Stomach smooth muscle (tissue), 2 donors: Measurements from ENCODE around the gene NUDT8.
A peak's percentile ranks its signal among the peaks of the same experiment; 100 is the strongest.
"Not testable (repeated sequence)": the region's sequence is repeated elsewhere in the genome, so short reads cannot be mapped to it uniquely, and the experiment has no call there.

Experiments
- H3K27ac ChIP-seq: one replicate; pipeline ENCODE4 v1.7.0; 2013; ENCODE audit warnings: mild to moderate bottlenecking, low read length, inconsistent platforms
- H3K27me3 ChIP-seq, 2 donors: one replicate each; pipeline ENCODE4 v1.7.0; 2013; ENCODE audit warnings: low read length in 2 of 2; ENCODE audit not compliant: insufficient read depth in 2 of 2, control insufficient read depth in 1 of 2
- H3K36me3 ChIP-seq, 2 donors: one replicate each; pipeline ENCODE4 v1.7.0; 2013; ENCODE audit warnings: low read length in 2 of 2; ENCODE audit not compliant: control insufficient read depth in 2 of 2, insufficient read depth in 2 of 2
- H3K4me1 ChIP-seq: one replicate; pipeline ENCODE4 v1.7.0; 2013; ENCODE audit warnings: low read length; ENCODE audit not compliant: control insufficient read depth, insufficient read depth
- H3K4me3 ChIP-seq, 2 donors: one replicate each; pipeline ENCODE4 v1.7.0; 2013; ENCODE audit warnings: low read length in 2 of 2
- H3K9ac ChIP-seq, 2 donors: one replicate each; pipeline ENCODE4 v1.7.0; 2013; ENCODE audit warnings: low read length in 2 of 2, mild to moderate bottlenecking in 1 of 2
- H3K9me3 ChIP-seq, 2 donors: one replicate each; pipeline ENCODE4 v1.7.0; 2013; ENCODE audit warnings: low read length in 2 of 2; ENCODE audit not compliant: control insufficient read depth in 2 of 2
- donor health status: healthy.
- donor health status: Pancreatic carcinoma.

The NUDT8 gene

GRCh38 chr11:67597458-67597857 is 32.3 kb downstream of the NUDT8 start:
- not testable (repeated sequence) for H3K4me1 ChIP-seq, H3K27ac ChIP-seq, H3K36me3 ChIP-seq, H3K9ac ChIP-seq, H3K27me3 ChIP-seq, H3K9me3 ChIP-seq, H3K4me3 ChIP-seq

GRCh38 chr11:67596753-67597300 is 32.9 kb downstream of the NUDT8 start:
- no peaks in the 10 kb centered on the region for H3K4me1 ChIP-seq
- no peaks in the 10 kb centered on the region for H3K36me3 ChIP-seq
- no peak overlapping the region for H3K27ac ChIP-seq
- no peak overlapping the region for H3K9ac ChIP-seq
- no peak overlapping the region for H3K4me3 ChIP-seq
- peaks cover 0 to 3% of the 10 kb centered on the region in 2 donors for H3K27me3 ChIP-seq
- no peaks in the 10 kb centered on the region for H3K9me3 ChIP-seq

- no peak overlapping the region for H3K4me3 ChIP-seq
- no peak overlapping the region for H3K27ac ChIP-seq
- no peak overlapping the region for H3K9ac ChIP-seq
- H3K4me1 ChIP-seq, result no peaks in the 10 kb centered on the region
- H3K36me3 ChIP-seq, result no peaks in the 10 kb centered on the region
- no peaks in the 10 kb centered on the region for H3K9me3 ChIP-seq
- H3K27me3 ChIP-seq, result no peaks in the 10 kb centered on the region
Observed at GRCh38 chr11:67594480-67594879, 35.3 kb downstream of the NUDT8 start.

GRCh38 chr11:67593565-67593905 is 36.2 kb downstream of the NUDT8 start:
- no peak overlapping the region for H3K4me3 ChIP-seq
- no peaks in the 10 kb centered on the region for H3K36me3 ChIP-seq
- H3K27ac ChIP-seq, result no peak overlapping the region
- no peak overlapping the region for H3K9ac ChIP-seq
- no peaks in the 10 kb centered on the region for H3K4me1 ChIP-seq
- no peaks in the 10 kb centered on the region for H3K9me3 ChIP-seq
- H3K27me3 ChIP-seq, result no peaks in the 10 kb centered on the region

- Histone ChIP-seq H3K4me1 (no peaks in the 10 kb centered on the region), H3K27ac (no peak overlapping the region)
Observed at GRCh38 chr11:67592880-67593564, 36.7 kb downstream of the NUDT8 start.

GRCh38 chr11:67588899-67589415 is 40.8 kb downstream of the NUDT8 start:
- H3K27me3 ChIP-seq, H3K9me3 ChIP-seq, H3K27ac ChIP-seq, H3K9ac ChIP-seq, H3K4me3 ChIP-seq: not testable (repeated sequence)
- Histone ChIP-seq H3K4me1 (peaks cover 16% of the 10 kb centered on the region), H3K36me3 (peaks cover 9 to 12% of the 10 kb centered on the region in 2 donors)

More at GRCh38 chr11:67592880-67593564, 36.7 kb downstream of the NUDT8 start:
- Histone ChIP-seq H3K9ac (no peak overlapping the region), H3K27me3 (no peaks in the 10 kb centered on the region), H3K36me3 (peaks cover under 1 to 3% of the 10 kb centered on the region in 2 donors), H3K9me3 (no peaks in the 10 kb centered on the region), H3K4me3 (no peak overlapping the region)

GRCh38 chr11:67588136-67588503 is 41.6 kb downstream of the NUDT8 start:
- H3K9ac ChIP-seq, result peak overlapping the region in 1 of 2 donors; percentile 21
- H3K36me3 ChIP-seq, result peaks cover 9 to 12% of the 10 kb centered on the region in 2 donors
- H3K27ac ChIP-seq, result no peak overlapping the region
- no peaks in the 10 kb centered on the region for H3K27me3 ChIP-seq
- H3K9me3 ChIP-seq, result no peaks in the 10 kb centered on the region
- H3K4me3 ChIP-seq, result no peak overlapping the region
- peaks cover 16% of the 10 kb centered on the region for H3K4me1 ChIP-seq

GRCh38 chr11:67586568-67587250 is 43.0 kb downstream of the NUDT8 start:
- Histone ChIP-seq H3K27ac (no peak overlapping the region), H3K36me3 (peaks cover 9 to 12% of the 10 kb centered on the region in 2 donors), H3K9me3 (no peaks in the 10 kb centered on the region), H3K4me3 (no peak overlapping the region), H3K4me1 (peaks cover 19% of the 10 kb centered on the region), H3K9ac (no peak overlapping the region), H3K27me3 (no peaks in the 10 kb centered on the region)

GRCh38 chr11:67585911-67586310 is 43.8 kb downstream of the NUDT8 start:
- H3K4me3 ChIP-seq, result no peak overlapping the region
- peak overlapping the region in 1 of 2 donors; percentile 21 for H3K9ac ChIP-seq
- H3K27me3 ChIP-seq, result no peaks in the 10 kb centered on the region
- peaks cover 19% of the 10 kb centered on the region for H3K4me1 ChIP-seq
- H3K36me3 ChIP-seq, result peaks cover 9 to 12% of the 10 kb centered on the region in 2 donors
- no peaks in the 10 kb centered on the region for H3K9me3 ChIP-seq
- peak overlapping the region; percentile 86 for H3K27ac ChIP-seq

- peak overlapping the region; percentile 79 to 84 for H3K4me3 ChIP-seq
- H3K4me1 ChIP-seq, result peaks cover 19% of the 10 kb centered on the region
- peak overlapping the region; percentile 89 to 98 for H3K9ac ChIP-seq
- no peaks in the 10 kb centered on the region for H3K9me3 ChIP-seq
- H3K27me3 ChIP-seq, result no peaks in the 10 kb centered on the region
- H3K36me3 ChIP-seq, result peaks cover 9 to 12% of the 10 kb centered on the region in 2 donors
- H3K27ac ChIP-seq, result peak overlapping the region; percentile 86
Observed at GRCh38 chr11:67584881-67585873, 44.6 kb downstream of the NUDT8 start.
